GM21515 (cell line): ENCODE measurements around the gene EHBP1.
"Not testable (repeated sequence)": the region's sequence is repeated elsewhere in the genome, so short reads cannot be mapped to it uniquely, and the experiment has no call there.

Source experiments
- ATAC-seq: cut with Tn5 transposase; IDR thresholded peaks from one replicate; pipeline ENCODE4 v1.9.1; 2021; ENCODE audit not compliant: unreplicated experiment

EHBP1 gene

DNA sequence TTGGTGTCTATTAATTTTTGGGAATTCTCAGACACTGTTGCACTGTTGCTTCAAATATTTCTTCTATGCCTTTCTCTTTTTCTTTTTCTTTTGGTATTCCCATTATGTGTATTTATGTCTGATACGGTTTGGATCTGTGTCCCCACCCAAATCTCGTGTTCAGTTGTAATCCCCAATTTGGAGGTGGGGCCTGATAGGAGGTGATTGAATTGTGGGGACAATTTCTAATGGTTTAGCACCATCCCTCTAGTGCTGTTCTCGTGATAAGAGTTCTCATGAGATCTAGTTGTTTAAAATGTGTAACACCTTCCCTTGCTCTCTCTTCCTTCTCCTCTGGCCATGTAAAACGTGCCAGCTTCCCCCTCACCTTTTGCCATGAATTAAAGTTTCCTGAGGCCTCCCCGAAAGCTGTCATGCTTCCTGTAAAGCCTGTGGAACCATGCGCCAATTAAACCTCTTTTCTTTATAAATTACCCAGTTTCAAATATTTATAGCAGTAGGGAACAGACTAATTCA lies 26.8 kb downstream of the EHBP1 start:
- no peak for ATAC-seq

GRCh38 chr2:62733546-62733945 lies 28.0 kb downstream of the EHBP1 start:
- no peak for ATAC-seq

GRCh38 chr2:62736899-62737559 lies 31.5 kb downstream of the EHBP1 start:
- ATAC-seq: no peak

DNA sequence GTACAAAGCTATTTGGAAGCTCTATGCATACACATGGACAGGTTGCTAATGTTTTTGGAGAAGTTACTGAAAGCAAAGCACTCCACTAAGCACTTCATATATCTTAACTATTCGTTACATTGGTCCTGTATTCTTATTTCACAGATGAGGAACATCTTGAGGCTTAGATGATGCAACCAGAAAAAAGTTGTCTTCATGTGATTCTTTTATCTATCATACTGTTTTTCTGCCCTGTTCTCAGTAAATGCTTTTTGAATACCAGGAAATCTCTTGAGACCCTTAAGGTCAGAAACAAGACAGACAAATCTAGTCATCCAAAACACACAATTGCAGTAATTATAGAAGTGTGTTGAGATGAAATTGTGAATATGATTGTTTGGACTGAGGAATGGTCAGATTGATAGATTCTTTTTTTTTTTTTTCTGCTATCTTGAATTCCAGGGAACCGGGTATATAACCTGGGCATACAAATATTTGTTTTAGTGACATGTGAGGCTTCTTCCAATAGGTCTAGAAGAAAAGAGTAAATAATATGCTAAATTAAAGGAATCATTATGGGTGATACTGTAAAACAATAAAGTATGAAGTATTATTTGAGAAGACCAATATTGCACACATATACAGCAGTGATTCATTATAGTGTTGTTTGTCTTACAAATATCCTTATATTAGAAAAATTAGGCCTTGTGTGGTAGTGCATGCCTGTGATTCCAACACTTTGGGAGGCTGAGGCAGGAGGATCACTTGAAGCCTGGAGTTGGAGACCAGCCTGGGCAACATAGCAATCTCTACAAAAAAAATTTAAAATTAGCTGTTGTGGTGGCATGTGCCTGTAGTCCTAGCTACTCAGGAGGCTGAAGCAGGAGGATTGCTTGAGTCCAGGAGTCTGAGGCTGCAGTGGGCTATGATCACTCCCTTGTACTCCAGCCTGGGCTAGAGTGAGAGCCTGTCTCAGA lies 33.7 kb downstream of the EHBP1 start:
- no peak for ATAC-seq

DNA sequence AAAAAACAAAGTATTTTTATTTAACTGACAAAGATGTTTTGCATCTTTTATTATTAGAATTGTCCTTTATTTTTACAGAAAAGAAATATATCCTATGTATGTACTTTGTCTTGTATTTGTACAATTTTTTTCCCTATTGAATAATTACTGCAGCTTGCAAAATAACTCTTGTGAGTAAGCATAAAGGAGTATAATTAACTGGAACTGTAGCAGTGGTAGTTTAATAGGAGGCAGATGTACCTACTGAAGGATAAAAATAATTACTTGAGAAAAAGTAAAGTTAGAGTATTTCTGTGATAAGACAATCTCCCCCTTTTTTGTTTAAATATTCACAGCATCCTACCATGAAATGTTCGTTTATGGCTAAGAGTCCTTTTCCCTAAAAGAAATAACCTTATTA lies 34.7 kb downstream of the EHBP1 start:
- ATAC-seq: no peak

DNA sequence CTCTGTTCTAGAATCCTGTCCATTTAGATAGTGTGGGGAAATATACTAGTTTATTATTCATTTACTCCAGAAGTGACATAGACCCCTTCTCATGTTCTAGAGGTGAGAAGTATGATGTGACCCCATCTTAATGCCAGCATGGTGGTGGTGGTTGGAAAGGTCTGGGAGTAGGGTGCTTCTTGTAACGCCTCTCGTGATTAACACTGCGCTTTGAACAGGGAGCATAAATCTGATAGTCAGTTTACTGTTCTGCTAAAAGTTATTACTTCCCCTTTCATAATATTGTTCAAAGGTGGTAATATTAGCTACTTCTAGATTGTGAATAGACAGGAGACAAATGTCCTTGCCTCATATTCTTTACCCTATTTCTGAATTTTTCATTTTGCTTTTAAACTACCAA lies 35.6 kb downstream of the EHBP1 start:
- ATAC-seq: no peak

GRCh38 chr2:62741954-62742722 lies 36.6 kb downstream of the EHBP1 start:
- ATAC-seq: no peak

GRCh38 chr2:62743506-62743905 lies 38.0 kb downstream of the EHBP1 start:
- ATAC-seq: no peak

DNA sequence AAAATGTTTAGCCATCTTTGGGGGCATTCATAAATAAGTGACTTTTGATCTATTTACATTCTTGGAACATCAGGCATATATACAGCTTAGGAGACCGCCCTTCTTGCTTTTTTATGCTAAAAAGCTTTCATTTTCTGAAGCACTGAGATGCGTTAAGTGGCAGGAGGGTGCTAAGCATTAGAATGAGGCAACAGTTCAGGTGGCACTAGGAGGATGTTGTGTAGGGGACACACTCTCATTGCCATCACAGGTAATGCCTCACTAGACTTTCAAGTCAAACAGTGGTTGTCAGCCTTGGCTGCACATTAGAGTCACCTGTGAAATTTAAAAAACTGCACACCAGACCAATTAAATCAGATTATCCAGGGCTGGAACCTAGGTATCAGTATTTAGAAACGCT lies 39.1 kb downstream of the EHBP1 start:
- ATAC-seq: no peak

GRCh38 chr2:62745891-62746481 lies 40.5 kb downstream of the EHBP1 start:
- ATAC-seq: no peak

- ATAC-seq: no peak
Observed at GRCh38 chr2:62747169-62747568, 41.7 kb downstream of the EHBP1 start.

GRCh38 chr2:62747876-62748275 lies 42.4 kb downstream of the EHBP1 start:
- ATAC-seq: no peak

DNA sequence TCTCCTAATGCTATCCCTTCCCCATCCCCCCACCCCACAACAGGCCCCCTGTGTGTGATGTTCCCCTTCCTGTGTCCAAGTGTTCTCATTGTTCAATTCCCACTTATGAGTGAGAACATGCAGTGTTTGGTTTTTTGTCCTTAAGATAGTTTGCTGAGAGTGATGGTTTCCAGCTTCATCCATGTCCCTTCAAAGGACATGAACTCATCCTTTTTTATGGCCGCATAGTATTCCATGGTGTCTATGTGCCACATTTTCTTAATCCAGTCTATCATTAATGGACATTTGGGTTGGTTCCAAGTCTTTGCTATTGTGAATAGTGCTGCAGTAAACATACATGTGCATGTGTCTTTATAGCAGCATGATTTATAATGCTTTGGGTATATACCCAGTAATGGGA lies 43.6 kb downstream of the EHBP1 start:
- not testable (repeated sequence) for ATAC-seq

- ATAC-seq: no peak
Observed at GRCh38 chr2:62757029-62757428, 51.5 kb downstream of the EHBP1 start.

DNA sequence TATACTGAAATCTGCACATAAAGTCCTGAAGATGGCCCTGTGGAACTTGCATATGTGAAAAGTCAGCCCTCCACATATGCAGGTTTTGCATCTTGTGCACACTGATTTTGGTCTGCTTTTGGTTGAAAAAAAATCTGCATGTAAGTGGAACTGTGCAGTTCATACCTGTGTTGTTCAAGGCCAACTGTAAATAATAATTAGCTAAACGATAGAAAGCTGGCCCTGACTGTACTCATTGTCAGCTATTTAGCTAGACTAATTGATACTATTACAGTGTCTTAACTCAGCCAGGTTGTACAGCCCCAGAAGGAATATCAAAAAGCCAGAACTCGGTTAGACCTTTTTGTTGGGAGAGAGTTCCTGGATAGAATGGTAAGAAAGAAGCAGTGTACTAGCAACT lies 54.5 kb downstream of the EHBP1 start:
- no peak for ATAC-seq

GRCh38 chr2:62760555-62760954 lies 55.0 kb downstream of the EHBP1 start:
- no peak for ATAC-seq

DNA sequence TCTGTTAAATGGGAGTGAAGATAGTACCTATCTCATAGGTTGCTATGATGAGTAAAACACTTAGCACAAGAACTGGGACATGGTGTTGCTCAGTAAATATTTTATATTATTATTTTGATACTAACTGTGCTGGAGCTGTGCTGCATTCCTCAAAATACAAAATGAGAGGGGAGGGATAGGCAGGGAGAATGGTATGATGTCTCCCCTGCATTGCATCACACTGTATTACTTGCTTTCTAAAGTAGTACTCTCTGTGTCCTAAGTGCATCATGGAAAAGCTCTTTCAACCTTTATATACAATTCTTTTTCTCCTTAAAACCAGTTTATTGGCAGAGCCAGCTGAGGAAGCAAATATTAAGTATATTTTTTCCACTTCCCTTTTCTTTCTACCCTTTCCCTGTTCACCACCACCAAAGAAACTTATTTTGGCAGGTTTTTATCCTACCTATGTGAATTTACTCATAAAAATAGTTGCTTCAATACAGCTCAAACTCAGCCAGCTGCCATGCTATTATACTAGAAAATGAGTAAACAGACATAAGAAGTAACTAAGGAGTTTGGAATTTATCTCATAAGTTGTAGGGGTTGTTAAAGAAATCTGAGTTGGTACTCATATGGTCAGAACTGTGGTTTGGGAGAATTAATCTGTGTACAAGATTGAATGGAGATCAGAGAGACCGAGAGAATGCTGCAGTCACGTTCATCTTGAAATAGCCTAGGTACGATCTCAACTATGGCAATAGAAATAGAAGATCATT lies 60.3 kb downstream of the EHBP1 start:
- no peak for ATAC-seq

- ATAC-seq: no peak
Observed at GRCh38 chr2:62768615-62769014, 63.1 kb downstream of the EHBP1 start.

DNA sequence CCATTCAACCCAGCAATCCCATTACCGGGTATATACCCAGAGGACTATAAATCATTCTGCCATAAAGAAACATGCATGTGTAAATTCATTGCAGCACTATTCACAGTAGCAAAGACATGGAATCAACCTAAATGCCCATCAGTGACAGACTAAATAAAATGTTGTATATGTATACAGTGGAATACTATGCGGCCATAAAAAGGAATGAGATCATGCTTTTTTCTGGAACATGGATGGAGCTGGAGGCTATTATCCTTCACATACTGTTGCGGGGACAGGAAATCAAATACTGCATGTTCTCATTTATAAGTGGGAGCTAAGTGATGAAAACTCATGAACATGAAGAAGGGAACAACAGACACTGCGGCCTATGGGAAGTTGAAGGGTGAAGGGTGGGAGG lies 65.1 kb downstream of the EHBP1 start:
- no peak for ATAC-seq
